Measurements from ENCODE around the gene WEE2.

GRCh38 chr7:141666071-141666470, 42.1 kb upstream of the WEE2 start:
- TF ChIP-seq, protein P1, sequence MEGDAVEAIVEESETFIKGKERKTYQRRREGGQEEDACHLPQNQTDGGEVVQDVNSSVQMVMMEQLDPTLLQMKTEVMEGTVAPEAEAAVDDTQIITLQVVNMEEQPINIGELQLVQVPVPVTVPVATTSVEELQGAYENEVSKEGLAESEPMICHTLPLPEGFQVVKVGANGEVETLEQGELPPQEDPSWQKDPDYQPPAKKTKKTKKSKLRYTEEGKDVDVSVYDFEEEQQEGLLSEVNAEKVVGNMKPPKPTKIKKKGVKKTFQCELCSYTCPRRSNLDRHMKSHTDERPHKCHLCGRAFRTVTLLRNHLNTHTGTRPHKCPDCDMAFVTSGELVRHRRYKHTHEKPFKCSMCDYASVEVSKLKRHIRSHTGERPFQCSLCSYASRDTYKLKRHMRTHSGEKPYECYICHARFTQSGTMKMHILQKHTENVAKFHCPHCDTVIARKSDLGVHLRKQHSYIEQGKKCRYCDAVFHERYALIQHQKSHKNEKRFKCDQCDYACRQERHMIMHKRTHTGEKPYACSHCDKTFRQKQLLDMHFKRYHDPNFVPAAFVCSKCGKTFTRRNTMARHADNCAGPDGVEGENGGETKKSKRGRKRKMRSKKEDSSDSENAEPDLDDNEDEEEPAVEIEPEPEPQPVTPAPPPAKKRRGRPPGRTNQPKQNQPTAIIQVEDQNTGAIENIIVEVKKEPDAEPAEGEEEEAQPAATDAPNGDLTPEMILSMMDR (IDR thresholded peaks at IDR 0.05), result no peak
- TF ChIP-seq POLR2A (IDR thresholded peaks at IDR 0.05) (no peak), POLR2AphosphoS5 (IDR thresholded peaks at IDR 0.05; ENCODE audit: insufficient read depth in 1 of 2, low read depth in 1 of 2) (no peak)
